ENCODE measurements around the gene RAB8B.
A peak's percentile ranks its signal among the peaks of the same experiment; 100 is the strongest.

The RAB8B gene

GRCh38 chr15:63180746-63181145, 8.7 kb upstream of the RAB8B start:
- CTCF ChIA-PET = interaction anchor here (0.8 to 1.9 kb wide), 3 partner anchors 11 to 15 kb away, joined by 3 to 7 read pairs (median 5); no protein-coding TSS in a partner anchor

DNA sequence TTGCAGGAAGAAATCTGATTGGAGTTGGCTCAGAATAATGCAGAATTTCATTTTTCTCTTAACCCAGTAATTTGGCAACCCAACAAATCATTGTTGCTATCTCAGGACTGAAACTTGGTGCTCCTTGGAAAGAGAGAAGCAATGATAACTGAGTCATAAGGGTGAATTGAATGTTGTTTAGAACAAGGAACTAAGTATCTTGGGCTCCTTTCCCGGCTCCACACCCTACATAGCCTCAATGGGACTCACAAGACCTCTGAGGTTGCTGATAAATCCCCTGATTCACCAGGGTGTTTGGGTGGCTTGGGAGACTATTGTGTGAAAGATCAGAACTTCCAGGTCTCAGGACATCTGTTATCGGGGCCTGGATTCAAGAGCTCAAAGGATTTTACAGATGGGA, 7.8 kb upstream of the RAB8B start:
- WGBS (ENCODE audit: insufficient coverage) = 100% methylated on average over 1 of the region's 2 CpGs
- POLR2A ChIA-PET = interaction anchor here (0.6 kb wide), 1 partner anchor 1976 kb away, joined by 4 read pairs; no protein-coding TSS in a partner anchor

More at GRCh38 chr15:63180746-63181145, 8.7 kb upstream of the RAB8B start:
- Histone ChIP-seq H3K4me1 (ENCODE audit: control extremely low read depth in 1 of 4, control insufficient read depth in 4 of 4, insufficient read depth in 4 of 4, low read length in 3 of 4) (no peaks in the 10 kb centered on the region), H3K36me3 (ENCODE audit: control insufficient read depth in 4 of 4, insufficient read depth in 4 of 4, low read length in 3 of 4) (no peaks in the 10 kb centered on the region), H3K27ac (ENCODE audit: insufficient read depth in 1 of 2, low read depth in 1 of 2, low read length in 2 of 2, poor library complexity in 1 of 2, severe bottlenecking in 2 of 2) (no peak overlapping the region), H3K9me3 (ENCODE audit: control extremely low read depth in 1 of 5, control insufficient read depth in 4 of 5, insufficient read depth in 2 of 5, low read depth in 1 of 5, low read length in 4 of 5) (no peaks in the 10 kb centered on the region), H3K4me3 (ENCODE audit: control insufficient read depth in 1 of 7, extremely low read depth in 1 of 7, insufficient read depth in 4 of 7, low read depth in 2 of 7, low read length in 6 of 7) (no peak overlapping the region), H3K27me3 (replicated peaks in 2 of 5; ENCODE audit: control insufficient read depth in 4 of 5, insufficient read depth in 5 of 5, low read length in 4 of 5) (no peaks in the 10 kb centered on the region)
- WGBS (ENCODE audit: insufficient coverage) = 80% methylated on average over 1 of the region's 2 CpGs
- POLR2A ChIA-PET = no interaction called here
- DNase-seq = no peak

GRCh38 chr15:63185206-63185605, 4.2 kb upstream of the RAB8B start:
- Histone ChIP-seq H3K36me3 (ENCODE audit: control insufficient read depth in 4 of 4, insufficient read depth in 4 of 4, low read length in 3 of 4) (no peaks in the 10 kb centered on the region), H3K4me1 (ENCODE audit: control extremely low read depth in 1 of 4, control insufficient read depth in 4 of 4, insufficient read depth in 4 of 4, low read length in 3 of 4) (peaks cover 2 to 12% (median 8%) of the 10 kb centered on the region in 4 experiments), H3K4me3 (ENCODE audit: control insufficient read depth in 1 of 7, extremely low read depth in 1 of 7, insufficient read depth in 4 of 7, low read depth in 2 of 7, low read length in 6 of 7) (no peak overlapping the region), H3K27ac (ENCODE audit: insufficient read depth in 1 of 2, low read depth in 1 of 2, low read length in 2 of 2, poor library complexity in 1 of 2, severe bottlenecking in 2 of 2) (no peak overlapping the region), H3K27me3 (replicated peaks in 2 of 5; ENCODE audit: control insufficient read depth in 4 of 5, insufficient read depth in 5 of 5, low read length in 4 of 5) (peaks cover 0 to 2% (median 0%) of the 10 kb centered on the region in 5 experiments), H3K9me3 (ENCODE audit: control extremely low read depth in 1 of 5, control insufficient read depth in 4 of 5, insufficient read depth in 2 of 5, low read depth in 1 of 5, low read length in 4 of 5) (no peaks in the 10 kb centered on the region)
- no peak for DNase-seq
- CTCF ChIA-PET = interaction anchor here (0.9 to 1.5 kb wide), 5 partner anchors 19 to 76 kb away, joined by 3 to 6 read pairs (median 4); no protein-coding TSS in a partner anchor
- 93% methylated on average over 2 of the region's 2 CpGs for WGBS (ENCODE audit: insufficient coverage)
- POLR2A ChIA-PET = no interaction called here

More for the DNA sequence above, 7.8 kb upstream of the RAB8B start:
- no peak overlapping the region for H3K27ac ChIP-seq (ENCODE audit: insufficient read depth in 1 of 2, low read depth in 1 of 2, low read length in 2 of 2, poor library complexity in 1 of 2, severe bottlenecking in 2 of 2)
- H3K4me3 ChIP-seq (ENCODE audit: control insufficient read depth in 1 of 7, extremely low read depth in 1 of 7, insufficient read depth in 4 of 7, low read depth in 2 of 7, low read length in 6 of 7) = no peak overlapping the region
- peaks cover 0 to 2% (median 0%) of the 10 kb centered on the region in 5 experiments for H3K27me3 ChIP-seq (replicated peaks in 2 of 5; ENCODE audit: control insufficient read depth in 4 of 5, insufficient read depth in 5 of 5, low read length in 4 of 5)
- H3K36me3 ChIP-seq (ENCODE audit: control insufficient read depth in 4 of 4, insufficient read depth in 4 of 4, low read length in 3 of 4) = no peaks in the 10 kb centered on the region
- no peak for DNase-seq
- H3K9me3 ChIP-seq (ENCODE audit: control extremely low read depth in 1 of 5, control insufficient read depth in 4 of 5, insufficient read depth in 2 of 5, low read depth in 1 of 5, low read length in 4 of 5) = no peaks in the 10 kb centered on the region
- CTCF ChIA-PET = interaction anchor here (0.8 kb wide), 1 partner anchor 14 kb away, joined by 5 read pairs; no protein-coding TSS in a partner anchor
- H3K4me1 ChIP-seq (ENCODE audit: control extremely low read depth in 1 of 4, control insufficient read depth in 4 of 4, insufficient read depth in 4 of 4, low read length in 3 of 4) = no peaks in the 10 kb centered on the region

DNA sequence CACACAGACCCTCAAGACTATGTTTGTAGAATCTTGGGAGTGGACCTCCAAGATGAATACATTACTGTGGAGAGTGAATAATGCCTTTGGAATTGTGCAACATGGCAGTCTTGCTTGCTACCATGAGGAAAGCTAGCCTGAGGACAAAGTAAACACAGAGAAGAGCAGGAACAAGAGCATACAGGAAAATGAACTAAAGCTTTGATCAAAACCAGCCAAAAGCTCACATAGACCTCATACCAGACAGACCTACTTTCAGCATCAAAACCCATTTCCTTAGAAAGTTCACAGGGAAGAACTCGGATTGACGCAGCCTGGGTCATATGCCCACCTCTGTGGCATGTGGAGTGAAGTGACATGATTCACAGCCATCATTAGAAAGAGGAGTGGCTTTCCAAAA, 3.3 kb upstream of the RAB8B start:
- ChIA-PET POLR2A (no interaction called here), CTCF (interaction anchor here (1.1 to 1.2 kb wide), 3 partner anchors 10 to 48 kb away, joined by 3 to 4 read pairs (median 3); no protein-coding TSS in a partner anchor)
- Histone ChIP-seq H3K27ac (ENCODE audit: insufficient read depth in 1 of 2, low read depth in 1 of 2, low read length in 2 of 2, poor library complexity in 1 of 2, severe bottlenecking in 2 of 2) (no peak overlapping the region), H3K4me1 (ENCODE audit: control extremely low read depth in 1 of 4, control insufficient read depth in 4 of 4, insufficient read depth in 4 of 4, low read length in 3 of 4) (peaks cover 11 to 20% (median 17%) of the 10 kb centered on the region in 4 experiments), H3K27me3 (replicated peaks in 2 of 5; ENCODE audit: control insufficient read depth in 4 of 5, insufficient read depth in 5 of 5, low read length in 4 of 5) (peaks cover 0 to 2% (median 0%) of the 10 kb centered on the region in 5 experiments), H3K4me3 (ENCODE audit: control insufficient read depth in 1 of 7, extremely low read depth in 1 of 7, insufficient read depth in 4 of 7, low read depth in 2 of 7, low read length in 6 of 7) (no peak overlapping the region), H3K36me3 (ENCODE audit: control insufficient read depth in 4 of 4, insufficient read depth in 4 of 4, low read length in 3 of 4) (no peaks in the 10 kb centered on the region), H3K9me3 (ENCODE audit: control extremely low read depth in 1 of 5, control insufficient read depth in 4 of 5, insufficient read depth in 2 of 5, low read depth in 1 of 5, low read length in 4 of 5) (no peaks in the 10 kb centered on the region)
- DNase-seq = no peak
- 100% methylated on average over 2 of the region's 2 CpGs for WGBS (ENCODE audit: insufficient coverage)

DNA sequence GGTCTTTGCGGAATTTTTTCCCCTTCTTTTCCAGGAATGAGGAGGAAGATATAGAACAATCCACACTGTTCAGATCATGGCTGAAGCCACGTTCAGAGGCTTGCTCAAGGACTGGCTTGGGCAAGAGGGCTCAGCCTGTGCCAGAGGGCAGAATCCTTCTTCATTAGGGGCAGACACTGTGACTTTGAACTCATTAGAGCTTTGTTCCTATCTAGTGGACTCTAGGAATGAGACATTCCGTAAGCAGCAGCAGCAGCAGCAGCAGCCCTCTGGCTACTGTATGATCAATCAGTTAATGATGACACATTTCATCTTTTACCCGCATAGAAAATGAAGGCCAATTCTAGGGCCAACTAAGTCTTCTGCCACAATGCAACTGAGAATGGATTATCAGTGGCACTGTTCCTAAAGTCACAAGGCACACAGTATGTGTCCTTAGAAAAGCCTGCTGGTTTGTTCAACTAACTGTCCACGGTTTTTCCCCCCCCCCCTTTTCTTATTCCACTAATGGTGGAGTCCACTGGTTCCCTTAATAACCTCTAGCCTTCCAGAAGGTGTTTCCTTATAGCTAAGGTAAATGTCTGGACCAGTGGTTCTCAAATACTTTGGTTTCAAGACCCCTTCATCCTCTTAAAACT, 1.7 kb upstream of the RAB8B start:
- POLR2A ChIA-PET = no interaction called here

DNA sequence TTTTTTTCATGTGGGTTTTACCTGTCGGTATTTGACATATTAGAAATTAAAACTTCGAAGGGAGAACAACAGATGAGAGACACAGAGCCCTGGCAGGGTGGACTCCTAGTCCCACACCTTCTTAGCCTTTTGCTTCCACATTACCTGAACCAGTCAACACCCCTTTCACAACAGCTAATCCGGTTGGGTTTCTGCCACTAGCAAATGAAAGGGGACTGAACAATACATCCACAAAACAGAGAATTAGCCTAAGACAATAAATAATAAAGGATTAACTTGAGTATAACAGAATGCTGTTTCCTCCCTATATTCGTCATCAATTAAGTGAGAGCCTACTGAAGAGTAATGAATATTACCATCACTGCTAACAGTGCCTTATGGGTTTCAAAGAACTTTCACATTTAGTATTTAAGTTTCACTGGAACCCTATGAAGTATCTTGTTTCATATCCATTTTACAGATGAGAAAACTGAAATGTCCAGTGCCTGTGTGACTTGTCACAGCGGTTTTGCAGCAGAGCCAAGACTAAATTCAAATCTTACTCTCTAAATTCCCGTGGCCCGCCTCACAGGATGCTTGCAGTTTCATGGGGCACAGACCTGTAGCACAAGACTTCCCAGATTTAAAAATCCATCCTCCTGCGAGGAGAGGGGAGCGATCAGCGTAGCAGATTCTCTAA, 1.0 kb upstream of the RAB8B start:
- peak overlapping the region in 1 of 2 experiments; percentile 7 for H3K27ac ChIP-seq (ENCODE audit: insufficient read depth in 1 of 2, low read depth in 1 of 2, low read length in 2 of 2, poor library complexity in 1 of 2, severe bottlenecking in 2 of 2)
- ChIA-PET CTCF (interaction anchor here (0.7 to 1.4 kb wide), 5 partner anchors 15 to 280 kb away, joined by 3 to 7 read pairs (median 3); no protein-coding TSS in a partner anchor), POLR2A (no interaction called here)
- DNase-seq = no peak
- H3K4me1 ChIP-seq (ENCODE audit: control extremely low read depth in 1 of 4, control insufficient read depth in 4 of 4, insufficient read depth in 4 of 4, low read length in 3 of 4) = peaks cover 30 to 44% (median 40%) of the 10 kb centered on the region in 4 experiments
- H3K36me3 ChIP-seq (ENCODE audit: control insufficient read depth in 4 of 4, insufficient read depth in 4 of 4, low read length in 3 of 4) = no peaks in the 10 kb centered on the region
- peak overlapping the region; percentile 45 to 97 (median 87) for H3K4me3 ChIP-seq (ENCODE audit: control insufficient read depth in 1 of 7, extremely low read depth in 1 of 7, insufficient read depth in 4 of 7, low read depth in 2 of 7, low read length in 6 of 7)
- peaks cover 0 to 2% (median 0%) of the 10 kb centered on the region in 5 experiments for H3K27me3 ChIP-seq (replicated peaks in 2 of 5; ENCODE audit: control insufficient read depth in 4 of 5, insufficient read depth in 5 of 5, low read length in 4 of 5)
- 34% methylated on average over 7 of the region's 10 CpGs for WGBS (ENCODE audit: insufficient coverage)
- H3K9me3 ChIP-seq (ENCODE audit: control extremely low read depth in 1 of 5, control insufficient read depth in 4 of 5, insufficient read depth in 2 of 5, low read depth in 1 of 5, low read length in 4 of 5) = no peaks in the 10 kb centered on the region

More for the DNA sequence above, 1.7 kb upstream of the RAB8B start:
- CTCF ChIA-PET = interaction anchor here (0.7 to 1.4 kb wide), 3 partner anchors 16 to 281 kb away, joined by 3 to 7 read pairs (median 3); no protein-coding TSS in a partner anchor
- H3K27me3 ChIP-seq (replicated peaks in 2 of 5; ENCODE audit: control insufficient read depth in 4 of 5, insufficient read depth in 5 of 5, low read length in 4 of 5) = peaks cover 0 to 2% (median 0%) of the 10 kb centered on the region in 5 experiments
- DNase-seq = no peak
- H3K27ac ChIP-seq (ENCODE audit: insufficient read depth in 1 of 2, low read depth in 1 of 2, low read length in 2 of 2, poor library complexity in 1 of 2, severe bottlenecking in 2 of 2) = no peak overlapping the region
- H3K4me3 ChIP-seq (ENCODE audit: control insufficient read depth in 1 of 7, extremely low read depth in 1 of 7, insufficient read depth in 4 of 7, low read depth in 2 of 7, low read length in 6 of 7) = no peak overlapping the region
- H3K9me3 ChIP-seq (ENCODE audit: control extremely low read depth in 1 of 5, control insufficient read depth in 4 of 5, insufficient read depth in 2 of 5, low read depth in 1 of 5, low read length in 4 of 5) = no peaks in the 10 kb centered on the region
- no peaks in the 10 kb centered on the region for H3K36me3 ChIP-seq (ENCODE audit: control insufficient read depth in 4 of 4, insufficient read depth in 4 of 4, low read length in 3 of 4)
- 92% methylated on average over 4 of the region's 5 CpGs for WGBS (ENCODE audit: insufficient coverage)
- peaks cover 24 to 37% (median 33%) of the 10 kb centered on the region in 4 experiments for H3K4me1 ChIP-seq (ENCODE audit: control extremely low read depth in 1 of 4, control insufficient read depth in 4 of 4, insufficient read depth in 4 of 4, low read length in 3 of 4)
